Peyer's patch (tissue), 4 donors: ENCODE measurements around the gene KBTBD7. TPM values are rescaled to one million over a fixed set of nuclear protein-coding genes. Genes with fewer than 3 reads are reported as not detected.

Source experiments
- DNase-seq, 3 donors: peaks; one replicate each; pipeline ENCODE4 v3.0.0-alpha.2; 2017 to 2019
- H3K27ac ChIP-seq, 4 donors: fragments of 200-600 bp; sonication (generic); one replicate each; pipeline ENCODE4 v1.5.1; 2016 to 2019
- H3K27me3 ChIP-seq, 2 donors: fragments of 200-600 bp; sonication (generic); one replicate each; pipeline ENCODE4 v1.5.1; 2019
- H3K36me3 ChIP-seq, 3 donors: fragments of 200-600 bp; sonication (generic); one replicate each; pipeline ENCODE4 v1.5.1; 2016 to 2019
- H3K4me1 ChIP-seq, 4 donors: fragments of 200-600 bp; sonication (generic); one replicate each; pipeline ENCODE4 v1.5.1; 2016 to 2019
- H3K4me3 ChIP-seq, 4 donors: fragments of 200-600 bp; sonication (generic); 1 replicate in 3 of 4; 2 replicates in 1 of 4; pipeline ENCODE4 v1.5.1; 2016 to 2019; ENCODE audit warnings: mild to moderate bottlenecking in 1 of 4
- H3K9me3 ChIP-seq, 4 donors: fragments of 200-600 bp; sonication (generic); one replicate each; pipeline ENCODE4 v1.5.1; 2016 to 2019; ENCODE audit warnings: mild to moderate bottlenecking in 1 of 4
- POLR2A ChIP-seq, 2 donors: fragments of 450-650 bp; IDR thresholded peaks; one replicate each; pipeline ENCODE4 v1.5.1; 2017; ENCODE audit warnings: antibody characterized with exemption in 2 of 2, mild to moderate bottlenecking in 2 of 2, moderate library complexity in 2 of 2
- total RNA-seq, 4 donors: library from RNA; depleted of rRNA; stranded (reverse); fragments of >200 nt; gene quantifications; one replicate each; pipeline ENCODE4 v1.1.0, GENCODE V29; 2016
- TF ChIP-seq, protein P1 (sequence below), 6 experiments: fragments of 450-650 bp in 4 of 6; fragments of 200-600 bp in 2 of 6; sonication (generic) in 1 of 6; IDR thresholded peaks; one replicate each; pipeline ENCODE4 v1.5.1; 2017 to 2019; ENCODE audit warnings: antibody characterized with exemption in 6 of 6, mild to moderate bottlenecking in 3 of 6, moderate library complexity in 1 of 6

KBTBD7 gene
- total RNA-seq, 4 donors from 2014 or later: 3.3 to 6.7 (median 5.8) TPM

DNA sequence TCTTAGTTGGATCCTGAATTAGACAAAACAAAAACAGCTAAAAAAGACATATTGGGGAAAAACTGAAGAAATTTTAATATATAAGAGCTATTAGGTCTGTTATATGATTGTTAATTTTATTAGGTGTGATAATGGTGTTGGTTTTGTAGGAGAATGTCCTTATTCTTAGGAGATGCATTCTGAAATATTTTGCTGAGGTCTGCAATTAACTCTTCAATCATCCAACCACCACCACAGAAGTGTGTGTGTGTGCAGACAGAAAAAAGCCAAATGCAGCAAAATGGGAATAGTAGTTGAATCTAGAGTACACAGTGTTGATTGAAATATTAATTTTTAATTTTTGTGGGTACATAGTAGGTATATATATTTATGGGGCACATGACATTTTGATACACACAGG is 12.1 kb upstream of the KBTBD7 start:
- H3K27ac ChIP-seq: no peak overlapping the region
- H3K4me1 ChIP-seq: no peaks in the 10 kb centered on the region
- no peaks in the 10 kb centered on the region for H3K36me3 ChIP-seq
- H3K9me3 ChIP-seq: peaks cover 0 to 5% (median 0%) of the 10 kb centered on the region in 4 donors
- no peaks in the 10 kb centered on the region for H3K27me3 ChIP-seq
- no peak overlapping the region for H3K4me3 ChIP-seq
- no peak for DNase-seq
- no peak for TF ChIP-seq POLR2A (IDR thresholded peaks at IDR 0.05)
- TF ChIP-seq, protein P1, sequence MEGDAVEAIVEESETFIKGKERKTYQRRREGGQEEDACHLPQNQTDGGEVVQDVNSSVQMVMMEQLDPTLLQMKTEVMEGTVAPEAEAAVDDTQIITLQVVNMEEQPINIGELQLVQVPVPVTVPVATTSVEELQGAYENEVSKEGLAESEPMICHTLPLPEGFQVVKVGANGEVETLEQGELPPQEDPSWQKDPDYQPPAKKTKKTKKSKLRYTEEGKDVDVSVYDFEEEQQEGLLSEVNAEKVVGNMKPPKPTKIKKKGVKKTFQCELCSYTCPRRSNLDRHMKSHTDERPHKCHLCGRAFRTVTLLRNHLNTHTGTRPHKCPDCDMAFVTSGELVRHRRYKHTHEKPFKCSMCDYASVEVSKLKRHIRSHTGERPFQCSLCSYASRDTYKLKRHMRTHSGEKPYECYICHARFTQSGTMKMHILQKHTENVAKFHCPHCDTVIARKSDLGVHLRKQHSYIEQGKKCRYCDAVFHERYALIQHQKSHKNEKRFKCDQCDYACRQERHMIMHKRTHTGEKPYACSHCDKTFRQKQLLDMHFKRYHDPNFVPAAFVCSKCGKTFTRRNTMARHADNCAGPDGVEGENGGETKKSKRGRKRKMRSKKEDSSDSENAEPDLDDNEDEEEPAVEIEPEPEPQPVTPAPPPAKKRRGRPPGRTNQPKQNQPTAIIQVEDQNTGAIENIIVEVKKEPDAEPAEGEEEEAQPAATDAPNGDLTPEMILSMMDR (IDR thresholded peaks at IDR 0.05): no peak

DNA sequence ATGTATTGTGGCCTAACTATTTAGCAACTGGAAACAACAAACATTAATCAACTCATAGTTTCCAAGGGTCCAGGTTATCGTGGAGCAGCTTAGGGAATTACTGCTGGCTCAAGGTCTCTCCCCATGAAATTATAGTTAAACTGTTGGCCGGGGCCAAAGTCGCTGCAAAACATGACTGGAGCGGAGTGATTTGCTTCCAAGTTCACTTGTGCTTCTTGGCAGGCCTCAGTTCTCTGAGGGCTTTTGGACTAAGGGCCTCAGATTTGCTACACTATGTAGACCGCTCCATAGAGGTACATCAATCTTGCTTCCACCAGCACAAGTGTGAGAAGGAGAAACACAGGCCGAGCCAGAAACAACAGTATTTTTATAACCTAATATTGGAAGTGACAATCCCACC is 9.4 kb upstream of the KBTBD7 start:
- no peak overlapping the region for H3K4me3 ChIP-seq
- no peaks in the 10 kb centered on the region for H3K36me3 ChIP-seq
- TF ChIP-seq, protein P1 (IDR thresholded peaks at IDR 0.05): no peak
- no peak for TF ChIP-seq POLR2A (IDR thresholded peaks at IDR 0.05)
- no peaks in the 10 kb centered on the region for H3K4me1 ChIP-seq
- no peaks in the 10 kb centered on the region for H3K27me3 ChIP-seq
- H3K27ac ChIP-seq: no peak overlapping the region
- no peak for DNase-seq
- H3K9me3 ChIP-seq: no peaks in the 10 kb centered on the region

DNA sequence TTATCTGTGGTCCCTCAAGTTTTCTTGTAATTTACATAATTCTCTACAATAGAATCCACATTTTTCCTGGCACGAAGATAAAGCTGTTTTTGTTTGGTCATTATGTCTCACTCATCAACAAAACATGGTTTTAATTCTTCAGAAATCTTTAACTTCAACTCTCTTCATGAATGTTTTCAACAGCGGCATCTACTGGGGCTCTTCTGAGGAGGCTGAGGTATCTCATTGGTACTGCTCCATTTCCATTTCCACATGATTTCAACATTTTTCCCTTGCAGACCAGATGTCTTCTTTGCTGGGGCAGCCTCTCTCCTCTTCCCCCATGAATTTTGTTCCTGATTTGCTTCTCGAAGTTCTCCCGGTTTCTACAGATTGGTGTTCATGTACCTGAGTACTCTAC is 5.8 kb upstream of the KBTBD7 start:
- no peaks in the 10 kb centered on the region for H3K36me3 ChIP-seq
- H3K27me3 ChIP-seq: no peaks in the 10 kb centered on the region
- TF ChIP-seq, protein P1 (IDR thresholded peaks at IDR 0.05): no peak
- no peak for TF ChIP-seq POLR2A (IDR thresholded peaks at IDR 0.05)

DNA sequence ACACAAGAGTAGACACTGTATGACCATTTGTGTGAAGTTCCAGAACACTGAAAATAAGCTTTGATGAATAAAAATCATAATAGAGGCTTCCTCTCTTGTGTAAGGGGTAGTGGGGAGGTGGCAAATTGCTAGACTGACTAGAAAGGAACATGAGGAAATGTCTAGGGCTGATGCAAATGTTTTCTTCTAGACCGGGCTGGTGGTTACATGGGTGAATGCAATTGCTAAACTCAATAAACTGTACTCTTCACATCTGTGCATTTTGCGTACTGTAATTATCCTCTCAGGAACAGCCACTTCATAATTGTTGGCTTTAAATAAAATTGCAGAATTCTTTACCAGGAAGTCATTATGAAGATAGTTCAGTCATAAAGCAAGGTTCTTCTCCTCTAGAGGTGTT is 5.2 kb upstream of the KBTBD7 start:
- Histone ChIP-seq H3K9me3 (no peaks in the 10 kb centered on the region), H3K4me3 (no peak overlapping the region), H3K36me3 (no peaks in the 10 kb centered on the region), H3K27ac (peak overlapping the region in 2 of 4 donors; percentile 4 to 33), H3K27me3 (no peaks in the 10 kb centered on the region), H3K4me1 (no peaks in the 10 kb centered on the region)
- TF ChIP-seq, protein P1 (IDR thresholded peaks at IDR 0.05): no peak
- TF ChIP-seq POLR2A (IDR thresholded peaks at IDR 0.05): no peak
- peak in 1 of 3 donors; percentile 40 for DNase-seq

More for the DNA sequence above, 5.8 kb upstream of the KBTBD7 start:
- H3K27ac ChIP-seq: peak overlapping the region in 1 of 4 donors; percentile 33
- no peaks in the 10 kb centered on the region for H3K9me3 ChIP-seq
- no peaks in the 10 kb centered on the region for H3K4me1 ChIP-seq
- H3K4me3 ChIP-seq: no peak overlapping the region
- DNase-seq: no peak

DNA sequence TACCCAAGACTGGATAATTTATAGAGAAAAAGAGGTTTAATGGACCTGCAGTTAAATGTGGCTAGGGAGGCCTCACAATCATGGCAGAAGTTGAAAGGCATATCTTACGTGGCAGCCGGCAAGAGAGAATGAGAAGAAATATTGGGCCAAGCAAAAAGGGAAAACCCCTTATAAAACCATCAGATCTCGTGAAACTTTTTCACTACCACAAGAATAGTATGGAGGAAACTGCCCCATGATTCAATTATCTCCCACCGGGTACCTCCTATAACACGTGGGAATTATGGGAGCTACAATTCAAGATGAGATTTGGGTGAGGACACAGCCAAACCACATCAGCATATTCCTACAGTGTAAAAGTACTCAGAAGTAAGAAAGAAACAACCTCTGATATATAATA is 4.7 kb upstream of the KBTBD7 start:
- H3K9me3 ChIP-seq: no peaks in the 10 kb centered on the region
- H3K27ac ChIP-seq: peak overlapping the region in 2 of 4 donors; percentile 4 to 33
- no peak overlapping the region for H3K4me3 ChIP-seq
- TF ChIP-seq, protein P1 (IDR thresholded peaks at IDR 0.05): no peak
- no peak for TF ChIP-seq POLR2A (IDR thresholded peaks at IDR 0.05)
- no peaks in the 10 kb centered on the region for H3K27me3 ChIP-seq
- no peaks in the 10 kb centered on the region for H3K4me1 ChIP-seq
- no peak for DNase-seq
- H3K36me3 ChIP-seq: no peaks in the 10 kb centered on the region

DNA sequence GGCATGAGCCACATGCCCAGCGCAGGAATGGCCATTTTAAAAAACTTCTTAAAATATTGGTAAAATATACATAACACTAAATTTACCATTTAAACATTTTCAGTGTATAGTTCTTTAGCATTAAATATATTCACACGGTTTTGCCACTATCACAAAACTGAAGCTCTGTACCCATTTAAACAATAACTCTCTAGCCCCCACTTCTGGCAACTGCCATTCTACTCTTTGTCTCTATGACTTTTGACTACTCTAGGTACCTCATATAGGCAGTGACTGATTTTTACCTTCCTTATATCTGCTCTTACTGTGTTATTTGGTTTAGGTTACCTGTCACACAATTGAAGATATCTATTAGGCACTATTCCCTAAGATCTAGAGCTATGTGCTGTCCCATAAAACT is 2.3 kb upstream of the KBTBD7 start:
- Histone ChIP-seq H3K4me3 (no peak overlapping the region), H3K4me1 (peaks cover 0 to 19% (median 0%) of the 10 kb centered on the region in 4 donors), H3K27me3 (no peaks in the 10 kb centered on the region), H3K9me3 (no peaks in the 10 kb centered on the region), H3K36me3 (no peaks in the 10 kb centered on the region), H3K27ac (no peak overlapping the region)
- no peak for DNase-seq
- no peak for TF ChIP-seq POLR2A (IDR thresholded peaks at IDR 0.05)
- TF ChIP-seq, protein P1 (IDR thresholded peaks at IDR 0.05): no peak
